A673 (cell line): ENCODE measurements around the gene GIT2. TPM values are rescaled to one million over a fixed set of nuclear protein-coding genes. Genes with fewer than 3 reads are reported as not detected.

Experiments used
- BruUV-seq: library from RNA; stranded (reverse); fragments of 400-500 nt; replicated peaks from 2 replicates; lab custom pipeline; 2021; lab: Mats Ljungman, UMichigan
- CTCF ChIA-PET: fragments of 300-600 bp; sonication (Branson Sonifier 250); formaldehyde crosslinking; loops from one replicate; lab custom pipeline; 2022; ENCODE audit warnings: antibody characterized with exemption; lab: Charles Lee
- POLR2A ChIA-PET: fragments of 300-600 bp; sonication (Branson Sonifier 250); formaldehyde crosslinking; loops from one replicate; lab custom pipeline; 2022; ENCODE audit warnings: antibody characterized with exemption; ENCODE audit not compliant: low non-redundant PET; lab: Charles Lee
- DNase-seq: peaks from one replicate; pipeline ENCODE4 v3.0.0-alpha.2; 2015; ENCODE audit warnings: low spot score
- H3K27ac ChIP-seq: fragments of 200-600 bp; sonication (generic); 2 replicates; pipeline ENCODE4 v1.5.1; 2016; ENCODE audit warnings: mixed run types, low read depth, mild to moderate bottlenecking, mixed read lengths, antibody characterized with exemption, low read length; ENCODE audit not compliant: poor library complexity, severe bottlenecking
- H3K27me3 ChIP-seq: fragments of 200-600 bp; sonication (generic); replicated peaks from 2 replicates; pipeline ENCODE4 v1.6.1; 2017; ENCODE audit warnings: mixed run types, low read depth, mild to moderate bottlenecking, mixed read lengths, antibody characterized with exemption, low read length; ENCODE audit not compliant: insufficient read depth, poor library complexity
- H3K36me3 ChIP-seq: fragments of 200-600 bp; sonication (generic); 2 replicates; pipeline ENCODE4 v1.6.1; 2016; ENCODE audit warnings: mixed run types, mild to moderate bottlenecking, mixed read lengths, antibody characterized with exemption, low read length; ENCODE audit not compliant: insufficient read depth, poor library complexity, severe bottlenecking
- H3K4me1 ChIP-seq: fragments of 200-600 bp; sonication (generic); 2 replicates; pipeline ENCODE4 v1.6.1; 2017; ENCODE audit warnings: mixed run types, mild to moderate bottlenecking, mixed read lengths, antibody characterized with exemption, low read length; ENCODE audit not compliant: insufficient read depth, poor library complexity, severe bottlenecking
- H3K4me3 ChIP-seq: fragments of 200-600 bp; sonication (generic); 2 replicates; pipeline ENCODE4 v1.5.1; 2016; ENCODE audit warnings: low read depth, mixed run types, mild to moderate bottlenecking, mixed read lengths, low read length; ENCODE audit not compliant: poor library complexity, severe bottlenecking
- H3K9me3 ChIP-seq: fragments of 200-600 bp; sonication (generic); 2 replicates; pipeline ENCODE4 v1.6.1; 2016; ENCODE audit warnings: mixed run types, low read depth, mild to moderate bottlenecking, mixed read lengths, antibody characterized with exemption, low read length; ENCODE audit not compliant: poor library complexity, severe bottlenecking
- CTCF ChIP-seq: fragments of 300-800, 200-600 bp; sonication (generic); conservative IDR thresholded peaks from 2 replicates; pipeline ENCODE4 v1.5.1; 2017; ENCODE audit warnings: low read depth, mild to moderate bottlenecking, antibody characterized with exemption, low read length, moderate library complexity, mixed read lengths
- EZH2 ChIP-seq: fragments of 200-600 bp; sonication (generic); IDR thresholded peaks from 2 replicates; pipeline ENCODE4 v1.6.1; 2017; ENCODE audit warnings: borderline replicate concordance, low read depth, mild to moderate bottlenecking, mixed read lengths, antibody characterized with exemption, low read length; ENCODE audit not compliant: poor library complexity, severe bottlenecking
- intact Hi-C: fragments of 100-400 bp; cut with micrococcal nuclease; formaldehyde crosslinking; loops from one replicate; pipeline ENCODE4 v1.10.0; 2022; ENCODE audit not compliant: unreplicated experiment
- total RNA-seq: library from RNA; stranded (reverse); gene quantifications from 2 replicates; pipeline ENCODE4 v1.2.3, GENCODE V29; 2021

GIT2 gene
- total RNA-seq, 1 experiment from 2014 or later = 48.1 TPM

DNA sequence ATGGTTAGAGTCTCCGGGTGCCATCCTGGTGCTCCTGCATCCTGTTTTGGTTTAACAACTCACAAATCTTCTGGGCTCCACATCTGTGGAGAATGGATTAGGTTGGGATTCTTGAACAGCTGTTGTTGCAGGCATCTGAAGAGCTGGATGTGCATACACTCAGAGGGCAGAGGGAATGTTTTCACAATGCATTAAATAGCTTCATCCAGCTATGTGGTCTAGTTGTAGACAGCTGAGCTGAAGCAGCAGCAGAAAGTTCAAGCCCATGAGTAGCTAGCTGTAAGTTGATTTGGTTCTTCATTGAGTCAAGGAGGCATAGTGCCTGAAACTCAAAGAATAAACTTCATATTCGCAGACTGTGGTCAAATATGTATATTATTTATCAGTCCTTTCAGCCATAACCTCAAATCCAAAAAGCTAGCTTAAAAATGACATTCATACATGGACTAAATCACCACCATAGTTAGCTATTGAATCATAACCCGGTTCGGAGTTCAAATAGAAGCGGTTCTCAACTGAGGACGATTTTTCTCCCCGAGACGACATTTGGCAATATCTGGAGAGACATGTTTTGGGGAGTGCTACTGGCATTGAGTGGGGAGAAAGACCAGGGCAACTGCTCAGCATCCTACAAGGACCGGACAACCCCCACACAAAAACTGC is 2.2 kb upstream of the GIT2 start:
- Histone ChIP-seq H3K4me1 (peaks cover 27% of the 10 kb centered on the region), H3K9me3 (no peaks in the 10 kb centered on the region), H3K36me3 (no peaks in the 10 kb centered on the region), H3K27ac (peak overlapping the region; percentile 94), H3K4me3 (peak overlapping the region; percentile 78), H3K27me3 (no peaks in the 10 kb centered on the region)
- no peak for DNase-seq
- TF ChIP-seq EZH2 (no peak), CTCF (no peak)
- intact Hi-C loops = no loop called here
- ChIA-PET POLR2A (no interaction called here), CTCF (no interaction called here)
- no TSS peak for BruUV-seq

GRCh38 chr12:109997393-109997792 is 1.2 kb upstream of the GIT2 start:
- DNase-seq = no peak
- intact Hi-C loops = no loop called here
- Histone ChIP-seq H3K4me3 (no peak overlapping the region), H3K27me3 (no peaks in the 10 kb centered on the region), H3K9me3 (no peaks in the 10 kb centered on the region), H3K27ac (no peak overlapping the region), H3K36me3 (no peaks in the 10 kb centered on the region), H3K4me1 (peaks cover 27% of the 10 kb centered on the region)
- no TSS peak for BruUV-seq
- POLR2A ChIA-PET = no interaction called here
- no peak for TF ChIP-seq CTCF
- TF ChIP-seq EZH2 = no peak
- CTCF ChIA-PET = interaction anchor here (0.7 kb wide), 1 partner anchor 38 kb away, joined by 5 read pairs; no protein-coding TSS in a partner anchor

DNA sequence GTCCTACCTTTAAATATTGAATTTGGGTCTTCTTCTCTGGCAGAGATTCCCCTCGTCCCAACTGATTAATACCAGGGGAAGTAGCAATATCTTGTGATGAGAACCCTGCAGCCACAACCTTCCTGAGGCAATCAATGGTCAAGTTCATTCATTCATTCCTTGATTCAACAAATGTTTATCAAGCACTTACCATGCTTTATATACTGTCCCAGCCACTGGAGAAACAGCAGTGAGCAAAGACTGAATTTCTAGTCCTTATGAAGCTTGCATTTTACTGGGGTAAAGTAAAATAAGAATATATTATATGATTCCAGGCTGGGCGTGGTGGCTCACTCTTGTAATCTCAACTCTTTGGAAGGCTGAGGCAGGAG is 300 bp upstream of the GIT2 start:
- intact Hi-C loops = no loop called here
- TF ChIP-seq CTCF (no peak), EZH2 (no peak)

More for the DNA sequence above, 300 bp upstream of the GIT2 start:
- H3K4me1 ChIP-seq = peaks cover 27% of the 10 kb centered on the region
- no peak for DNase-seq
- no peaks in the 10 kb centered on the region for H3K9me3 ChIP-seq
- no TSS peak for BruUV-seq
- peak overlapping the region; percentile 83 for H3K4me3 ChIP-seq
- POLR2A ChIA-PET = interaction anchor here (0.7 kb wide), 1 partner anchor 136 kb away, joined by 3 read pairs; no protein-coding TSS in a partner anchor
- peak overlapping the region; percentile 81 for H3K27ac ChIP-seq
- no peaks in the 10 kb centered on the region for H3K27me3 ChIP-seq
- CTCF ChIA-PET = no interaction called here
- H3K36me3 ChIP-seq = no peaks in the 10 kb centered on the region
